ENCODE data around the gene KCNK16. TPM values are rescaled to one million over a fixed set of nuclear protein-coding genes. Genes with fewer than 3 reads are reported as not detected.

The KCNK16 gene
- total and polyA plus RNA-seq, 2 of the 13 experiments (the other 11 are each of a cell fraction or from before 2014, with no cell fraction given): not detected

DNA sequence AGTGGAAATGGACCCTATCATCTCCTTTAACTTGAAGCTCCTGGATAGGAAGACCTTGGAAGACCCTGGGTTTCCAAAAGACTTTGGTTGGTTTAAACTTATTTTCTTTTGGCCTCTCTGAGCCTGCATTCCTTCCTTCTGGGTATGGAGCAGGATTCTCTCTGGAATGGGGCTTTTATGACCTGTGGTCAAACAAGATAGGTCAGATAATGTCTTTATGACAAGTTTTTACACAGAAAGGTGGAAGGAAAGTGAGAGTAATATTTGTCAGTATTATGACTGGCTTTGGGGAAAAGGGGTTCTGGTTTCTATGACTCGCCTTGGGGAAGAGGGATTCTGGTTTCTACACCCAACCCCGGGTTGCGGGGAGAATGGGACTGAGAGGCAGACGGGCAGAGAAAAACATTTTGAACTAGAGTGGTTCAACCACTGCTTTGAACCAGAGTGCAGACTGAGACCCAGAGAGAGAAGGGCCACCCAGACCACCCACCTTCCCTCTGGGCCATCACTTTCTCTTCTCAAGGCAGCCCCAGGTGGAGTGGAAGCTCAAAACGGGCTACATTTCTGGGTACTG lies 55.6 kb downstream of the KCNK16 start (continued):
- no peak for TF ChIP-seq ZBED4 (CRISPR knock-in tag; IDR thresholded peaks at IDR 0.05; ENCODE audit: borderline replicate concordance)
- no peak for TF ChIP-seq ZNF136 (CRISPR knock-in tag; IDR thresholded peaks at IDR 0.05; ENCODE audit: low read depth)
- no peak for TF ChIP-seq MAFF (IDR thresholded peaks at IDR 0.05; ENCODE audit: low read depth, low read length)
- TF ChIP-seq ZFP1 (CRISPR knock-in tag; IDR thresholded peaks at IDR 0.05): no peak
- TF ChIP-seq ZFP37 (CRISPR knock-in tag; IDR thresholded peaks at IDR 0.05; ENCODE audit: borderline replicate concordance): no peak
- TF ChIP-seq ZNF3 (CRISPR knock-in tag; IDR thresholded peaks at IDR 0.05): no peak
- TF ChIP-seq SPEN (CRISPR knock-in tag; IDR thresholded peaks at IDR 0.05; ENCODE audit: low read depth): no peak
- TF ChIP-seq, protein P1, sequence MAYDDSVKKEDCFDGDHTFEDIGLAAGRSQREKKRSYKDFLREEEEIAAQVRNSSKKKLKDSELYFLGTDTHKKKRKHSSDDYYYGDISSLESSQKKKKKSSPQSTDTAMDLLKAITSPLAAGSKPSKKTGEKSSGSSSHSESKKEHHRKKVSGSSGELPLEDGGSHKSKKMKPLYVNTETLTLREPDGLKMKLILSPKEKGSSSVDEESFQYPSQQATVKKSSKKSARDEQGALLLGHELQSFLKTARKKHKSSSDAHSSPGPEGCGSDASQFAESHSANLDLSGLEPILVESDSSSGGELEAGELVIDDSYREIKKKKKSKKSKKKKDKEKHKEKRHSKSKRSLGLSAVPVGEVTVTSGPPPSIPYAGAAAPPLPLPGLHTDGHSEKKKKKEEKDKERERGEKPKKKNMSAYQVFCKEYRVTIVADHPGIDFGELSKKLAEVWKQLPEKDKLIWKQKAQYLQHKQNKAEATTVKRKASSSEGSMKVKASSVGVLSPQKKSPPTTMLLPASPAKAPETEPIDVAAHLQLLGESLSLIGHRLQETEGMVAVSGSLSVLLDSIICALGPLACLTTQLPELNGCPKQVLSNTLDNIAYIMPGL (CRISPR knock-in tag; IDR thresholded peaks at IDR 0.05; ENCODE audit: borderline replicate concordance in 1 of 2, low read depth in 1 of 2): no peak
- no peak for TF ChIP-seq MED1 (CRISPR knock-in tag; IDR thresholded peaks at IDR 0.05)
- TF ChIP-seq, protein P2, sequence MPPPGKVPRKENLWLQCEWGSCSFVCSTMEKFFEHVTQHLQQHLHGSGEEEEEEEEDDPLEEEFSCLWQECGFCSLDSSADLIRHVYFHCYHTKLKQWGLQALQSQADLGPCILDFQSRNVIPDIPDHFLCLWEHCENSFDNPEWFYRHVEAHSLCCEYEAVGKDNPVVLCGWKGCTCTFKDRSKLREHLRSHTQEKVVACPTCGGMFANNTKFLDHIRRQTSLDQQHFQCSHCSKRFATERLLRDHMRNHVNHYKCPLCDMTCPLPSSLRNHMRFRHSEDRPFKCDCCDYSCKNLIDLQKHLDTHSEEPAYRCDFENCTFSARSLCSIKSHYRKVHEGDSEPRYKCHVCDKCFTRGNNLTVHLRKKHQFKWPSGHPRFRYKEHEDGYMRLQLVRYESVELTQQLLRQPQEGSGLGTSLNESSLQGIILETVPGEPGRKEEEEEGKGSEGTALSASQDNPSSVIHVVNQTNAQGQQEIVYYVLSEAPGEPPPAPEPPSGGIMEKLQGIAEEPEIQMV (CRISPR knock-in tag; IDR thresholded peaks at IDR 0.05; ENCODE audit: low read depth): no peak
- no peak for TF ChIP-seq ZNF570 (CRISPR knock-in tag; IDR thresholded peaks at IDR 0.05; ENCODE audit: borderline replicate concordance)
- no peak for TF ChIP-seq RXRB (CRISPR knock-in tag; IDR thresholded peaks at IDR 0.05; ENCODE audit: borderline replicate concordance)
- no peak for TF ChIP-seq HES4 (CRISPR knock-in tag; IDR thresholded peaks at IDR 0.05; ENCODE audit: borderline replicate concordance)

Measured in HepG2 (cell line).